Adipose tissue (tissue), 3 donors: ENCODE data around the gene TNS3. TPM values are rescaled to one million over a fixed set of nuclear protein-coding genes. Genes with fewer than 3 reads are reported as not detected.

Source experiments
- H3K27ac ChIP-seq: one replicate; pipeline ENCODE4 v1.5.1; 2013; ENCODE audit warnings: low read depth, low read length
- WGBS, 3 donors: extraction: QIAGEN DNeasy Blood & Tissue Kit; methylation state at CpG; one replicate each; pipeline ENCODE4 v1.1.7; 2013; 5-methylcytosine and 5-hydroxymethylcytosine counted together
- polyA plus RNA-seq, 3 donors: library from polyadenylated mRNA; stranded (reverse); fragments of 200-250 nt; gene quantifications; one replicate each; pipeline ENCODE4 v1.2.3, GENCODE V29; 2013
- donor health status: healthy with polysubstance abuse.
- donor health status: Bipolar disorder and iron deficiency.
- donor health status: healthy.

Gene TNS3
- polyA plus RNA-seq, 3 donors = 23.2 to 45.4 (median 27.0) TPM

- no peak overlapping the region for H3K27ac ChIP-seq
- WGBS, 3 donors = 26 to 38% (median 32%) methylated on average over 81 to 96 of the region's 96 CpGs
Measured at GRCh38 chr7:47536661-47537611, 45.0 kb downstream of the TNS3 start.

GRCh38 chr7:47535704-47536628 lies 45.9 kb downstream of the TNS3 start:
- H3K27ac ChIP-seq = no peak overlapping the region
- WGBS, 3 donors = 73 to 86% (median 79%) methylated on average over 23 of the region's 23 CpGs

GRCh38 chr7:47535035-47535703 lies 46.7 kb downstream of the TNS3 start:
- no peak overlapping the region for H3K27ac ChIP-seq

GRCh38 chr7:47534322-47535034 lies 47.4 kb downstream of the TNS3 start:
- H3K27ac ChIP-seq = no peak overlapping the region
- WGBS, 3 donors = 84 to 96% (median 93%) methylated on average over 10 of the region's 10 CpGs

More at GRCh38 chr7:47535035-47535703, 46.7 kb downstream of the TNS3 start:
- WGBS, 3 donors = 73 to 76% (median 76%) methylated on average over 5 of the region's 5 CpGs

- 91 to 95% (median 94%) methylated on average over 17 of the region's 17 CpGs for WGBS, 3 donors
Measured at GRCh38 chr7:47531584-47532492, 50.1 kb downstream of the TNS3 start.

GRCh38 chr7:47529826-47530555 lies 51.9 kb downstream of the TNS3 start:
- no peak overlapping the region for H3K27ac ChIP-seq
- WGBS, 3 donors = 83 to 97% (median 94%) methylated on average over 6 of the region's 6 CpGs

More at GRCh38 chr7:47531584-47532492, 50.1 kb downstream of the TNS3 start:
- no peak overlapping the region for H3K27ac ChIP-seq

GRCh38 chr7:47529405-47529804 lies 52.5 kb downstream of the TNS3 start:
- WGBS, 3 donors = 91 to 93% (median 91%) methylated on average over 1 of the region's 1 CpG
- no peak overlapping the region for H3K27ac ChIP-seq

- 84 to 89% (median 86%) methylated on average over 6 of the region's 6 CpGs for WGBS, 3 donors
- H3K27ac ChIP-seq = no peak overlapping the region
Measured at GRCh38 chr7:47528471-47528870, 53.4 kb downstream of the TNS3 start.

- no peak overlapping the region for H3K27ac ChIP-seq
- WGBS, 3 donors = 46 to 98% (median 95%) methylated on average over 6 of the region's 6 CpGs
Measured at GRCh38 chr7:47526466-47526865, 55.4 kb downstream of the TNS3 start.

- 86 to 94% (median 90%) methylated on average over 12 of the region's 12 CpGs for WGBS, 3 donors
- H3K27ac ChIP-seq = no peak overlapping the region
Measured at GRCh38 chr7:47525066-47525623, 56.8 kb downstream of the TNS3 start.

GRCh38 chr7:47523401-47523800 lies 58.5 kb downstream of the TNS3 start:
- H3K27ac ChIP-seq = no peak overlapping the region
- WGBS, 3 donors = 90 to 96% (median 95%) methylated on average over 5 of the region's 5 CpGs

GRCh38 chr7:47521816-47522561 lies 59.9 kb downstream of the TNS3 start:
- 91 to 96% (median 95%) methylated on average over 14 of the region's 14 CpGs for WGBS, 3 donors
- H3K27ac ChIP-seq = no peak overlapping the region

GRCh38 chr7:47521011-47521795 lies 60.7 kb downstream of the TNS3 start:
- 80 to 88% (median 81%) methylated on average over 13 of the region's 13 CpGs for WGBS, 3 donors
- no peak overlapping the region for H3K27ac ChIP-seq

GRCh38 chr7:47520406-47520805 lies 61.5 kb downstream of the TNS3 start:
- 19 to 73% (median 24%) methylated on average over 8 of the region's 8 CpGs for WGBS, 3 donors
- H3K27ac ChIP-seq = no peak overlapping the region

GRCh38 chr7:47518827-47519226 lies 63.1 kb downstream of the TNS3 start:
- H3K27ac ChIP-seq = no peak overlapping the region
- 77 to 93% (median 91%) methylated on average over 7 of the region's 7 CpGs for WGBS, 3 donors
